ENCODE data around the gene ZNF398.

The ZNF398 gene

DNA sequence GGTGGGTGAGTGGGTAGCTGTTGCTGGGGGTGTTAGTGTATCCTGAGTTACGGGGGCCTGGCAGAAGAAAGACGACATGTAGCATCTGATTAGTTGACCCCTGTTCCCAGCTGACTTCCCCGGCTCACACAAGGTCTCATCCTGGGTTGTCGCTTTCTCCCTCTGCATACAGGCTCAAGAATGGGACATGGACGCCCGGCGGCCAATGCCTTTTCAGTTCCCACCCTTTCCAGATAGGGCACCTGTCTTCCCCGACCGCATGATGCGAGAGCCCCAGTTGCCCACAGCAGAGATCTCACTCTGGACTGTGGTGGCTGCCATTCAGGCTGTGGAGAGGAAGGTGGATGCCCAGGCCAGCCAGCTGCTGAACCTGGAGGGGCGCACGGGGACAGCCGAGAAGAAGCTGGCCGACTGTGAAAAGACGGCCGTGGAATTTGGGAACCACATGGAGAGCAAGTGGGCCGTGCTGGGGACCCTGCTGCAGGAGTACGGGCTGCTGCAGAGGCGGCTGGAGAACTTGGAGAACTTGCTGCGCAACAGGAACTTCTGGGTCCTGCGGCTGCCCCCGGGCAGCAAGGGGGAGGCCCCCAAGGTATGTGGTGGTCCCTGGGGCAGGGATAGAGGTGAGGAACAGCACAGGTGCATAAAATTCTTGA lies 51.0 kb downstream of the ZNF398 start:
- TF ChIP-seq GATA3 (IDR thresholded peaks at IDR 0.05; ENCODE audit: low read depth, low read length) (no peak), GATA2 (IDR thresholded peaks at IDR 0.05; ENCODE audit: low read depth, low read length) (no peak)

DNA sequence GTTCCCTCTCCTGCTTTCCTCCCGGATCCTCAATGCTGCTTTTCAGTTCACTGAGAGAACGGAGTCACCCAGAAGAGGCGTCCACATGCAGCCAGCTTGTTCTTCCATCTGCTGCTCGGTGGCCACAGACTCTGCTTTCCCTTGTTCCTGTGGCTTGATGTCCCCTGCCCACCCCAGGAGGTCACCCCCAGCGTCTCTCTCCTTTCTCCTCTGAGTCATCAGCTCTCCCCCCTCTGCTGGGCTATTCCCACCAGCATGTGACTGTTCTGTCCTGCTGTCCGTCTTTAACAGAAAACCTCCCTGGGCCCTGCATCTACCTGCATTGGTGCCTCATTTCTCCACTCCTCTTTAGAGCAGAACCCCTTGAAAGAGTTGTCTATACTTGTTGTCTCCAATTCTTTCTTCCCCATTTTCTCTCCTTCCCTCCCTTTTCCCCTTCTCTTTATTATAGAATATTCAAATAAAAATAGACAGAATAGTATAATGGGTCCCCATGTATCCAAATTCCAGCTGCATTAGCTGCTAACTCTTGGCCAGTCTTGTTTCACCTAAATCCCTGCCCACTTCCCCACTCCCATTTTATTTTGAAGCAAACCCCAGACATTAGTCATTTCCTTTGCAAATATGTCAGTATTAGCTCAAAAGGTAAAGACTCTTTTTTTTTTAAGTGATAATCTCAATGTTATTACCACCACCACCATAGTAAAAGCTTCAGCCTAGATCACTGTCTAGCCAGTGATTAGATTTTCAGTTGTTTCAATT lies 52.2 kb downstream of the ZNF398 start:
- no peak for TF ChIP-seq GATA3 (IDR thresholded peaks at IDR 0.05; ENCODE audit: low read depth, low read length)
- TF ChIP-seq GATA2 (IDR thresholded peaks at IDR 0.05; ENCODE audit: low read depth, low read length): no peak

DNA sequence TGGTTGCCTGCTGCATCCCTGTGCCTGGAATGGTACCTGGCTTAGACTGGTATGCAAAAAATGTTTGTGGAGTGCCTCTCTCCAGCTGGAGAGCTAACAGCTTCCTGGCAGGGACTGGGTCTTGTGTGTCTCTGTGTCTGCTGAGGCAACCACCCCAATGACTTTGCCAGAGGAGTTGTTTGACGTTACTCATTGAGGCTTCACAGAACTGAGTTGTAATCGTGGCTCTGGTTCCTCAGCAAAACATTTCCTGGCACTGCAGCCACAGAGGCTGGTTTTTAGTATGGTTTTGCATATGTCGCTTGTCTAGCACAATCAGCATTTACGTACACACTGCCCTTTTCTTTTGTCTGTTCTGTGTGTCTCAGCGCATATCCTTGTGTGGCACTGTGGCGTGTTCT lies 55.6 kb downstream of the ZNF398 start:
- TF ChIP-seq GATA2 (IDR thresholded peaks at IDR 0.05; ENCODE audit: low read depth, low read length) (no peak), GATA3 (IDR thresholded peaks at IDR 0.05; ENCODE audit: low read depth, low read length) (no peak)

GRCh38 chr7:149205690-149206381 lies 58.6 kb downstream of the ZNF398 start:
- TF ChIP-seq GATA3 (IDR thresholded peaks at IDR 0.05; ENCODE audit: low read depth, low read length) (no peak), GATA2 (IDR thresholded peaks at IDR 0.05; ENCODE audit: low read depth, low read length) (no peak)

DNA sequence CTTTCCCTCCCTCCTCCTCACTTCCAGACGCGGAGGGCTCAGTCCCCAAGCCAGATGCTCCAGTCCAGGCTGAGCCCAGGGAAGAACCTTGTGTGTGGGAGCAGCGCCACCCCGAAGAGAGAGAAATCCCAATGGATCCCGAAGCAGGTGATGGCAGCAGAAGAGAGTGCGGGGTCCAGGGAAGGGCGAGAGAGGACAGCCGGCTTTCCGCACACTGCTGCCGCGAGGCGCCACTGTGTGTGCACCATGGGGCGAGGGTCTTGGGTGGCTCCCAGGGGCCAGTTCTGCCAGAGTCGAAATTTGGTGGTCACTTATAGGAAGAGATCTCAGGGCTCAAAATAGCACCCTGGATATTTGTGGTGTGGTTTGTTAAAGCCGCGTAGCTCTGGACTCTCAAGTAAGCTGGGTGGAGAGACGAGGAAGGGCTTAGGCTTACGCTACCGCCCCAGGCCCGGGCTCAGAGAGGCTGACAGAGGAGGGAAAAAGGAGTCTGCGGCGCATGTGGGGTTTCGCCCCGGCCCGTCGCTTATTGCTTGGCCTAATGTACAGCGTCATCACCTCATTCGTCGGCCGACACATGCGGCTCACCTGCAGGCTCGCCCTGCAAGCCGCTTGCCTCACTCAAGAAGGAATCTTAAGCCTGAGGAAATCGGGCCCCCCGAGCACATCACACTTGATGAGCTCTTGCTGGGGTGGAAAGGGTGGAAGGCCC lies 60.2 kb downstream of the ZNF398 start:
- TF ChIP-seq GATA2 (IDR thresholded peaks at IDR 0.05; ENCODE audit: low read depth, low read length): no peak

- TF ChIP-seq GATA2 (IDR thresholded peaks at IDR 0.05; ENCODE audit: low read depth, low read length): no peak
- TF ChIP-seq GATA3 (IDR thresholded peaks at IDR 0.05; ENCODE audit: low read depth, low read length): no peak
These were observed 62.4 kb downstream of the ZNF398 start for GRCh38 chr7:149209518-149210269.

- TF ChIP-seq GATA2 (IDR thresholded peaks at IDR 0.05; ENCODE audit: low read depth, low read length) (no peak), GATA3 (IDR thresholded peaks at IDR 0.05; ENCODE audit: low read depth, low read length) (no peak)
These were observed 63.3 kb downstream of the ZNF398 start for GRCh38 chr7:149210551-149210950.

DNA sequence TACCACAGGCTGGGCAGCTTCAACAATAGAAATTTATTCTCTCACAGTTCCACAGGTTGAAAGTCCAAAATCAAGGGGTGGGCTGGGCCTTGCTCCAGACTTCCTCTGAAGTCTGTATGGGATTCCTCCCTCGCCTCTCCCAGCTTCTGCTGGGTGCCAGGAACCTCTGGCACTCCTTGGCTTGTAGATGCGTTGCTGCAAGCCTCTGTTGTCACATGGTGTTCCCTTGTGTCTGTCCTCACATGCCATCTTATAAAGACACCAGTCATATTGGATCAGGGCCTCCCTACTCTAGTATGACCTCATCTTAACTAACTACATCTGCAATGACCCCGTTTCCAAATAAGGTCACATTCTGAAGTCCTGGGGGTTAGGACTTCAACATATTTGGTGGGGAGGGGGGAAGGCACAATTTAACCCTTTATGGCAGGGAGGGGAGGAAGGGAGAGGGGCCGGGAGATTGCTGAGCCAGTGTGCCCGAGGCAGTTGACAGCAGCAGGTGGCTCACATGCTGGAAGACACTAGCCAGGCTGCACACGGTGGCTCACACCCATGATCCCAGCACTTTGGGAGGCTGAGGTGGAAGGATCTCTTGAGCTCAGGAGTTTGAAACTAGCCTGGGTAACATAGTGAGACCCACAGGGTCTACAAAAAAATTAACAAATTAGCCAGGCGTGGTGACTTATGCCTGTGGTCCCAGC lies 66.9 kb downstream of the ZNF398 start:
- TF ChIP-seq GATA3 (IDR thresholded peaks at IDR 0.05; ENCODE audit: low read depth, low read length) (no peak), GATA2 (IDR thresholded peaks at IDR 0.05; ENCODE audit: low read depth, low read length) (no peak)

DNA sequence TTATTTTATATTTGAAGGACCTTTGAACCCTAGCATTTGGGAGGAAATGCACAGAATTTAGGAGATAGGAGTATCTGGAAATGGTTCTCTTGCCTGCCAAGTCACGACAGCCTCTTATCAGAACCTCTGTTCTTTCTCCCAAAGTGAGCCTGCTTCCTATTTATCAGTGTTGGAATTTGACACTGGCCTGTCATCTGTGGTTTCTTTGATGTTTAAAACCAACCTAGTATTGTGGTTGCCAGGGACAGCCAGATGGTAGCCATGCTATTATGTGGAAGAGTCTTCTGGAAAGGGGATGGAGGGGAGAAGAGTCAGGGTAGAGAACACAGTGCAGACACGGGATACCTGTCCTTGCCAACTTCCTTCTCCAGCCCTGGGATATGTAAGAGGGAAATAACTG lies 69.1 kb downstream of the ZNF398 start:
- TF ChIP-seq GATA3 (IDR thresholded peaks at IDR 0.05; ENCODE audit: low read depth, low read length): no peak
- TF ChIP-seq GATA2 (IDR thresholded peaks at IDR 0.05; ENCODE audit: low read depth, low read length): no peak

GRCh38 chr7:149217570-149217969 lies 70.3 kb downstream of the ZNF398 start:
- no peak for TF ChIP-seq GATA2 (IDR thresholded peaks at IDR 0.05; ENCODE audit: low read depth, low read length)
- TF ChIP-seq GATA3 (IDR thresholded peaks at IDR 0.05; ENCODE audit: low read depth, low read length): no peak

GRCh38 chr7:149218469-149219420 lies 71.5 kb downstream of the ZNF398 start:
- no peak for TF ChIP-seq GATA2 (IDR thresholded peaks at IDR 0.05; ENCODE audit: low read depth, low read length)
- no peak for TF ChIP-seq GATA3 (IDR thresholded peaks at IDR 0.05; ENCODE audit: low read depth, low read length)

DNA sequence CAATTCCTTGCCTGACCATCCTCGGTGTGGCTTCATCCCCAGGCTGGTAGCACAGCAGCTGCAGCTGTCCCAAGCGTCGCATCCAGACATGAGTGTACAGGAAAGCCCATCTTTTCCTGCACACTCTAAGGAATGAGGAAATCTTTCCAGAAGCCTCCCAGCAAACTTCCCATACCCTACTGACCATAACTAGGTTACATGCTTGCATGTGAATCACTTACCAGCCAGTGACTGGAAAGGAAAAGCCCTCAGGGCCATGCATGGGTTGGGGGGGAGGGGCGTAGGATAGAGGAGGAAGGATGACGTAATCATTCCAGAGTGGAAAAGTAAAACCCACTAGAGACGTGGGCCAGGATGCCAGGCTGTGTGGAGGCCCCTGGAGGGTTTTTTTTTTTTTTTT lies 73.3 kb downstream of the ZNF398 start:
- TF ChIP-seq GATA3 (IDR thresholded peaks at IDR 0.05; ENCODE audit: low read depth, low read length) (no peak), GATA2 (IDR thresholded peaks at IDR 0.05; ENCODE audit: low read depth, low read length) (no peak)
